Measurements from ENCODE around the gene FAM110C.

DNA sequence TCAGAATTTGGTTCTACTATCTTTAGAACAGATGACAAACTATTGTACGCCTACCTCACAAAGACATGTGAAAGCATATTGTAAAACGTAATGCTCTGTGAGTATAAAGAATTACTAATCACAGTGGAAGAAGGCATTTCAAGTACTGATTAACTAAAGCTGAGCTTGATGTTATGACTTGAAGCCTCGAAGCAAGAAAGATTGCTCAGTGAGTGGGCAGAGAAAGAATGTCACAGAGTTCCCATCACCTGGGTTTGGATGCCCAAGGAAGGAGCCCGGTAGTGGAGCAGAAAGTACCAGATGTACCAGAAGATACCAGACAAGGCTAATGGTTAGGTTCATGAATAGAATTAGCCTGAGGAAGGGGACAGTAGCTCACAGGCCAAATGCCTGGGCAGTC is 39.5 kb upstream of the FAM110C start:
- TF ChIP-seq, protein P1, sequence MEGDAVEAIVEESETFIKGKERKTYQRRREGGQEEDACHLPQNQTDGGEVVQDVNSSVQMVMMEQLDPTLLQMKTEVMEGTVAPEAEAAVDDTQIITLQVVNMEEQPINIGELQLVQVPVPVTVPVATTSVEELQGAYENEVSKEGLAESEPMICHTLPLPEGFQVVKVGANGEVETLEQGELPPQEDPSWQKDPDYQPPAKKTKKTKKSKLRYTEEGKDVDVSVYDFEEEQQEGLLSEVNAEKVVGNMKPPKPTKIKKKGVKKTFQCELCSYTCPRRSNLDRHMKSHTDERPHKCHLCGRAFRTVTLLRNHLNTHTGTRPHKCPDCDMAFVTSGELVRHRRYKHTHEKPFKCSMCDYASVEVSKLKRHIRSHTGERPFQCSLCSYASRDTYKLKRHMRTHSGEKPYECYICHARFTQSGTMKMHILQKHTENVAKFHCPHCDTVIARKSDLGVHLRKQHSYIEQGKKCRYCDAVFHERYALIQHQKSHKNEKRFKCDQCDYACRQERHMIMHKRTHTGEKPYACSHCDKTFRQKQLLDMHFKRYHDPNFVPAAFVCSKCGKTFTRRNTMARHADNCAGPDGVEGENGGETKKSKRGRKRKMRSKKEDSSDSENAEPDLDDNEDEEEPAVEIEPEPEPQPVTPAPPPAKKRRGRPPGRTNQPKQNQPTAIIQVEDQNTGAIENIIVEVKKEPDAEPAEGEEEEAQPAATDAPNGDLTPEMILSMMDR (IDR thresholded peaks at IDR 0.05; ENCODE audit: low read depth, low read length, poor library complexity, severe bottlenecking), result no peak
- TF ChIP-seq EZH2phosphoT487 (IDR thresholded peaks at IDR 0.05; ENCODE audit: borderline replicate concordance, low read length), result no peak
